RWPE2 (cell line): ENCODE data around the gene SIGLEC12.
A peak's percentile ranks its signal among the peaks of the same experiment; 100 is the strongest.

ENCODE experiments used
- ATAC-seq: fragments of 200-7000 bp; cut with Tn5 transposase; 3 replicates; pipeline ENCODE4 v1.9.1; 2021; ENCODE audit warnings: low read depth
- DNase-seq: peaks from one replicate; pipeline ENCODE4 v3.0.0-alpha.2; 2020; ENCODE audit warnings: low spot score
- H3K27ac ChIP-seq: fragments of 450-650 bp; 2 replicates; pipeline ENCODE4 v1.5.1; 2017; ENCODE audit warnings: mild to moderate bottlenecking; ENCODE audit not compliant: poor library complexity, severe bottlenecking
- H3K27me3 ChIP-seq: fragments of 250-450 bp; sonication (Bioruptor Pico); 2 replicates; pipeline ENCODE4 v1.5.1; 2021; ENCODE audit warnings: mild to moderate bottlenecking, moderate library complexity; ENCODE audit not compliant: insufficient read depth, poor library complexity, severe bottlenecking
- H3K36me3 ChIP-seq: fragments of 250-450 bp; sonication (Bioruptor Pico); 2 replicates; pipeline ENCODE4 v1.5.1; 2020; ENCODE audit warnings: low read depth, mild to moderate bottlenecking, moderate library complexity
- H3K4me1 ChIP-seq: fragments of 250-450 bp; sonication (Bioruptor Pico); 2 replicates; pipeline ENCODE4 v1.5.1; 2021; ENCODE audit warnings: mild to moderate bottlenecking, moderate library complexity; ENCODE audit not compliant: insufficient read depth, poor library complexity, severe bottlenecking
- H3K4me3 ChIP-seq: fragments of 250-450 bp; sonication (Bioruptor Pico); 2 replicates; pipeline ENCODE4 v1.5.1; 2021; ENCODE audit warnings: mild to moderate bottlenecking, moderate library complexity; ENCODE audit not compliant: severe bottlenecking
- H3K9me3 ChIP-seq: fragments of 250-450 bp; sonication (Bioruptor Pico); 2 replicates; pipeline ENCODE4 v1.5.1; 2021; ENCODE audit warnings: mild to moderate bottlenecking, moderate library complexity; ENCODE audit not compliant: severe bottlenecking
- CTCF ChIP-seq: fragments of 450-650 bp; IDR thresholded peaks from one replicate; pipeline ENCODE4 v1.5.1; 2017; ENCODE audit warnings: mild to moderate bottlenecking, moderate library complexity; ENCODE audit not compliant: poor library complexity, severe bottlenecking

The SIGLEC12 gene

GRCh38 chr19:51524666-51525264 is 23.2 kb upstream of the SIGLEC12 start:
- Histone ChIP-seq H3K9me3 (no peaks in the 10 kb centered on the region), H3K27me3 (no peaks in the 10 kb centered on the region)
- no peak for TF ChIP-seq CTCF

GRCh38 chr19:51521781-51522180 is 20.2 kb upstream of the SIGLEC12 start:
- ATAC-seq, result no peak

More at GRCh38 chr19:51524666-51525264, 23.2 kb upstream of the SIGLEC12 start:
- ATAC-seq (no peak), DNase-seq (no peak)
- H3K4me1 ChIP-seq, result no peaks in the 10 kb centered on the region
- no peaks in the 10 kb centered on the region for H3K36me3 ChIP-seq
- H3K27ac ChIP-seq, result no peak overlapping the region
- H3K4me3 ChIP-seq, result no peak overlapping the region

GRCh38 chr19:51521357-51521756 is 19.8 kb upstream of the SIGLEC12 start:
- no peak for ATAC-seq

More at GRCh38 chr19:51521781-51522180, 20.2 kb upstream of the SIGLEC12 start:
- Histone ChIP-seq H3K27ac (no peak overlapping the region), H3K36me3 (no peaks in the 10 kb centered on the region), H3K9me3 (peaks cover 3% of the 10 kb centered on the region), H3K4me1 (no peaks in the 10 kb centered on the region), H3K27me3 (no peaks in the 10 kb centered on the region), H3K4me3 (no peak overlapping the region)
- DNase-seq, result no peak
- no peak for TF ChIP-seq CTCF

GRCh38 chr19:51520728-51521127 is 19.1 kb upstream of the SIGLEC12 start:
- peaks cover 3% of the 10 kb centered on the region for H3K9me3 ChIP-seq
- H3K4me3 ChIP-seq, result no peak overlapping the region
- H3K36me3 ChIP-seq, result no peaks in the 10 kb centered on the region
- no peaks in the 10 kb centered on the region for H3K4me1 ChIP-seq
- no peak for TF ChIP-seq CTCF
- H3K27me3 ChIP-seq, result no peaks in the 10 kb centered on the region
- DNase-seq (no peak), ATAC-seq (no peak)
- H3K27ac ChIP-seq, result no peak overlapping the region

More at GRCh38 chr19:51521357-51521756, 19.8 kb upstream of the SIGLEC12 start:
- Histone ChIP-seq H3K36me3 (no peaks in the 10 kb centered on the region), H3K4me3 (no peak overlapping the region), H3K27ac (no peak overlapping the region), H3K9me3 (peaks cover 3% of the 10 kb centered on the region), H3K27me3 (no peaks in the 10 kb centered on the region), H3K4me1 (no peaks in the 10 kb centered on the region)
- DNase-seq, result no peak
- TF ChIP-seq CTCF, result no peak

GRCh38 chr19:51514866-51515481 is 13.4 kb upstream of the SIGLEC12 start:
- Histone ChIP-seq H3K36me3 (no peaks in the 10 kb centered on the region), H3K9me3 (peaks cover 3% of the 10 kb centered on the region), H3K4me1 (no peaks in the 10 kb centered on the region), H3K27me3 (peaks cover 20% of the 10 kb centered on the region), H3K27ac (no peak overlapping the region), H3K4me3 (no peak overlapping the region)
- ATAC-seq, result 0 out of 3 replicates have a peak, but pooled peaks have one; percentile 41
- no peak for DNase-seq
- TF ChIP-seq CTCF, result peak; percentile 82
